ENCODE data around the gene TBX2.

The TBX2 gene

DNA sequence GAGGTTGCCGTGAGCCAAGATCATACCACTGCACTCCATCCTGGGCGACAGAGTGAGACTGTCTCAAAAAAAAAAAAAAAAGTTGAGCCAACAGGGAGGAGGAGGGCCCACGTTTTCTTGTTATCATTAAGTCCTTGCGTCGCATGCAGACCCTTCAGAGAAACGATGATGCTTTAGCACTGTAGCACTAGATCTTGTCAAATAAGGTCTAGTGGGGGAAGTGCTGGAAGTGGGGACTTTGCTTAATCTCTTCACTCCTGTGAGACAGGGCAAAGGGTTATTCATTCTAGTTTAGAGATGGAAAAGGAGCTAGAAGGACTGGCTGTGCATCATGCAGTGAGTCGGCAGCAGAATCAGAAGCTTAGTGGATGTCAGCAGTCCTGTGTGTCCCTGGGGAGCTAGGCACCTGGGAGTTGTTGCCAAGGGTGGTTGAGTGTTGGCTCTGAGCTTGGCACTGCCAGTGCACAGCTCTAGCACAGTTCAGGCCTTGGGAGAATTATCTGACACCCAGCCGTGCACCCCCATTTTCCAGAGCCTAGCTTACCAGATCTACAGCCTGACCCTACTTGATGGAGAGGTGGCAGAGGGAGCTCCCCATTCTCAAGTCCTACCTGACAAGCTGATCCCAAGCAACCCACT lies 33.4 kb upstream of the TBX2 start:
- no peak for ATAC-seq

DNA sequence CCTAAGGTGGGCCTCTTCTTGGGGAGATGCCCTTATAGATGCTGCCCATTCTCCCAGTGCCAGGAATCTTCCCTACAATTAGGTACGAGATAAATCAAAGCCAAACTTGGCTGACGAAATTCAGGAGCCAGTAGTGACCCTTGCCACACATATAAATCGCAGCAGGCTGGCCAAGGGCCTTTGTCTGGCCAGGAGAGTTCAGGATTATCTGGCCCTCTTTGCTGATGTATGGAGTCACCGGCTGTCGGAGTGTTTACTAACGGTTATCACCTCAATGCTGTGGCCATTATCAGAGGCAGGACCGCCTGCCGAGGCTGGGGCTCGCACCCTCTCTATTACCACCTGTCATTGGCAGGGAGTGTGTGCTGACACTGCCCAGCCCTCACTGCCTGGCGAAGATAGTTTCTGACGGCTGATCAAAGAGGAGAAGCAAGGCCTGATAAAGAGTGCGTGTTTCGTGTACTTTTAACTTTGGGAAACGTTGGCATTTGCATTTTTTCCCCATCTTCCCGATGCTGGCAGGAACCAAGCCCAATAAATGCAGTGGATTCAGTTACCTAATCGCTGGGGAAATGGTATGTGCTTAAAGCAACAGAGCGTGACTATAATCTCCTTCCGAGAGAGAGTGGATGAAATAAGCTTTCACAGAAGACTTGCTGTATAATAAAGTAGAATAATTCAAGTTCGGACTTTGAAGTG lies 32.8 kb upstream of the TBX2 start:
- TF ChIP-seq ZFP30 (CRISPR knock-in tag; IDR thresholded peaks at IDR 0.05) (no peak), SNAI2 (CRISPR knock-in tag; IDR thresholded peaks at IDR 0.05) (no peak), GLIS3 (CRISPR knock-in tag; IDR thresholded peaks at IDR 0.05) (no peak), CSDC2 (CRISPR knock-in tag; IDR thresholded peaks at IDR 0.05) (no peak), ZNF565 (CRISPR knock-in tag; conservative IDR thresholded peaks at IDR 0.05; ENCODE audit: low read depth) (no peak), OSR1 (CRISPR knock-in tag; IDR thresholded peaks at IDR 0.05) (no peak), BACH2 (CRISPR knock-in tag; IDR thresholded peaks at IDR 0.05; ENCODE audit: borderline replicate concordance) (no peak), TOX (CRISPR knock-in tag; IDR thresholded peaks at IDR 0.05; ENCODE audit: borderline replicate concordance) (no peak), ESRRG (CRISPR knock-in tag; IDR thresholded peaks at IDR 0.05) (no peak), TCF4 (CRISPR knock-in tag; IDR thresholded peaks at IDR 0.05; ENCODE audit: borderline replicate concordance) (no peak), ZC3H10 (CRISPR knock-in tag; IDR thresholded peaks at IDR 0.05) (no peak)
- TF ChIP-seq, protein P1, sequence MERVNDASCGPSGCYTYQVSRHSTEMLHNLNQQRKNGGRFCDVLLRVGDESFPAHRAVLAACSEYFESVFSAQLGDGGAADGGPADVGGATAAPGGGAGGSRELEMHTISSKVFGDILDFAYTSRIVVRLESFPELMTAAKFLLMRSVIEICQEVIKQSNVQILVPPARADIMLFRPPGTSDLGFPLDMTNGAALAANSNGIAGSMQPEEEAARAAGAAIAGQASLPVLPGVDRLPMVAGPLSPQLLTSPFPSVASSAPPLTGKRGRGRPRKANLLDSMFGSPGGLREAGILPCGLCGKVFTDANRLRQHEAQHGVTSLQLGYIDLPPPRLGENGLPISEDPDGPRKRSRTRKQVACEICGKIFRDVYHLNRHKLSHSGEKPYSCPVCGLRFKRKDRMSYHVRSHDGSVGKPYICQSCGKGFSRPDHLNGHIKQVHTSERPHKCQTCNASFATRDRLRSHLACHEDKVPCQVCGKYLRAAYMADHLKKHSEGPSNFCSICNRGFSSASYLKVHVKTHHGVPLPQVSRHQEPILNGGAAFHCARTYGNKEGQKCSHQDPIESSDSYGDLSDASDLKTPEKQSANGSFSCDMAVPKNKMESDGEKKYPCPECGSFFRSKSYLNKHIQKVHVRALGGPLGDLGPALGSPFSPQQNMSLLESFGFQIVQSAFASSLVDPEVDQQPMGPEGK (CRISPR knock-in tag; IDR thresholded peaks at IDR 0.05; ENCODE audit: borderline replicate concordance), result no peak
- TF ChIP-seq, protein P2, sequence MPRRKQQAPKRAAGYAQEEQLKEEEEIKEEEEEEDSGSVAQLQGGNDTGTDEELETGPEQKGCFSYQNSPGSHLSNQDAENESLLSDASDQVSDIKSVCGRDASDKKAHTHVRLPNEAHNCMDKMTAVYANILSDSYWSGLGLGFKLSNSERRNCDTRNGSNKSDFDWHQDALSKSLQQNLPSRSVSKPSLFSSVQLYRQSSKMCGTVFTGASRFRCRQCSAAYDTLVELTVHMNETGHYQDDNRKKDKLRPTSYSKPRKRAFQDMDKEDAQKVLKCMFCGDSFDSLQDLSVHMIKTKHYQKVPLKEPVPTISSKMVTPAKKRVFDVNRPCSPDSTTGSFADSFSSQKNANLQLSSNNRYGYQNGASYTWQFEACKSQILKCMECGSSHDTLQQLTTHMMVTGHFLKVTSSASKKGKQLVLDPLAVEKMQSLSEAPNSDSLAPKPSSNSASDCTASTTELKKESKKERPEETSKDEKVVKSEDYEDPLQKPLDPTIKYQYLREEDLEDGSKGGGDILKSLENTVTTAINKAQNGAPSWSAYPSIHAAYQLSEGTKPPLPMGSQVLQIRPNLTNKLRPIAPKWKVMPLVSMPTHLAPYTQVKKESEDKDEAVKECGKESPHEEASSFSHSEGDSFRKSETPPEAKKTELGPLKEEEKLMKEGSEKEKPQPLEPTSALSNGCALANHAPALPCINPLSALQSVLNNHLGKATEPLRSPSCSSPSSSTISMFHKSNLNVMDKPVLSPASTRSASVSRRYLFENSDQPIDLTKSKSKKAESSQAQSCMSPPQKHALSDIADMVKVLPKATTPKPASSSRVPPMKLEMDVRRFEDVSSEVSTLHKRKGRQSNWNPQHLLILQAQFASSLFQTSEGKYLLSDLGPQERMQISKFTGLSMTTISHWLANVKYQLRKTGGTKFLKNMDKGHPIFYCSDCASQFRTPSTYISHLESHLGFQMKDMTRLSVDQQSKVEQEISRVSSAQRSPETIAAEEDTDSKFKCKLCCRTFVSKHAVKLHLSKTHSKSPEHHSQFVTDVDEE (CRISPR knock-in tag; IDR thresholded peaks at IDR 0.05), result no peak
- TF ChIP-seq, protein P3, sequence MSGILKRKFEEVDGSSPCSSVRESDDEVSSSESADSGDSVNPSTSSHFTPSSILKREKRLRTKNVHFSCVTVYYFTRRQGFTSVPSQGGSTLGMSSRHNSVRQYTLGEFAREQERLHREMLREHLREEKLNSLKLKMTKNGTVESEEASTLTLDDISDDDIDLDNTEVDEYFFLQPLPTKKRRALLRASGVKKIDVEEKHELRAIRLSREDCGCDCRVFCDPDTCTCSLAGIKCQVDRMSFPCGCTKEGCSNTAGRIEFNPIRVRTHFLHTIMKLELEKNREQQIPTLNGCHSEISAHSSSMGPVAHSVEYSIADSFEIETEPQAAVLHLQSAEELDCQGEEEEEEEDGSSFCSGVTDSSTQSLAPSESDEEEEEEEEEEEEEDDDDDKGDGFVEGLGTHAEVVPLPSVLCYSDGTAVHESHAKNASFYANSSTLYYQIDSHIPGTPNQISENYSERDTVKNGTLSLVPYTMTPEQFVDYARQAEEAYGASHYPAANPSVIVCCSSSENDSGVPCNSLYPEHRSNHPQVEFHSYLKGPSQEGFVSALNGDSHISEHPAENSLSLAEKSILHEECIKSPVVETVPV (CRISPR knock-in tag; IDR thresholded peaks at IDR 0.05), result no peak

More for the DNA sequence above, 33.4 kb upstream of the TBX2 start:
- TF ChIP-seq BACH2 (CRISPR knock-in tag; IDR thresholded peaks at IDR 0.05; ENCODE audit: borderline replicate concordance) (no peak), SNAI2 (CRISPR knock-in tag; IDR thresholded peaks at IDR 0.05) (no peak), PPARA (CRISPR knock-in tag; IDR thresholded peaks at IDR 0.05; ENCODE audit: borderline replicate concordance) (no peak)

DNA sequence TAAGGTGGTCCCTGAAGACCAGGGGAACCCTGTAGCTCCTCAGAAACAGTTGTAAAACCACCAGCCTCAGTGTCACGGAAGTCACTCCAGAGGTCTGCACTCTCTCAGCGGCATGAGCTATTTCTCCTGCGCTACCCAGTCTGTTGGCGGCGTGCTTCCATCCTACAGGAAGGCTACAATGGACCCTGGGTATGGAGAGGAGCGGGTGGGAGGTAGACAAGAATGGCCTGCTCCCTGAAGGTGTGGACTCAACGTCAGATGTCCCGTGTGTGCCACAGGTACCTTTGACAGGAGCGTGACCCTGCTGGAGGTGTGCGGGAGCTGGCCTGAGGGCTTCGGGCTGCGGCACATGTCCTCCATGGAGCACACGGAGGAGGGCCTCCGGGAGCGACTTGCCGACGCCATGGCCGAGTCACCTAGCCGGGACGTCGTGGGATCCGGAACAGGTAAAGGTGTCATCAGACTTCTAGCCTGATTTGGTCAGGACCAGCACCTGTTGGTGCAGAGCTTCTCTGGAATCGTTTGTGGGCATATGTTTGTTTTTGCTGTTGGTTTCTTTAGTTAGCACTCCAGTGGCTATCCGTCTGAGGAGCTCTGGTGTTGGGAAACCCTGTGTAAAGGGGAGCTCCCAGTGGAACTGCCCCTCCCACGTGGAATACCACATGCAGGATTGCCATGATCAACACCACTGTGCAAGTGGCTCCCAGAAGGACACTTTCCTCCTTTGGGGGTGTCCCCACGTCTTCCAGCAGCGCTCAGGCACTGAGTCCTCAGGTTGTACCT lies 31.4 kb upstream of the TBX2 start:
- ATAC-seq, result no peak
- TF ChIP-seq, protein P3 (CRISPR knock-in tag; IDR thresholded peaks at IDR 0.05), result no peak
- TF ChIP-seq, protein P4, sequence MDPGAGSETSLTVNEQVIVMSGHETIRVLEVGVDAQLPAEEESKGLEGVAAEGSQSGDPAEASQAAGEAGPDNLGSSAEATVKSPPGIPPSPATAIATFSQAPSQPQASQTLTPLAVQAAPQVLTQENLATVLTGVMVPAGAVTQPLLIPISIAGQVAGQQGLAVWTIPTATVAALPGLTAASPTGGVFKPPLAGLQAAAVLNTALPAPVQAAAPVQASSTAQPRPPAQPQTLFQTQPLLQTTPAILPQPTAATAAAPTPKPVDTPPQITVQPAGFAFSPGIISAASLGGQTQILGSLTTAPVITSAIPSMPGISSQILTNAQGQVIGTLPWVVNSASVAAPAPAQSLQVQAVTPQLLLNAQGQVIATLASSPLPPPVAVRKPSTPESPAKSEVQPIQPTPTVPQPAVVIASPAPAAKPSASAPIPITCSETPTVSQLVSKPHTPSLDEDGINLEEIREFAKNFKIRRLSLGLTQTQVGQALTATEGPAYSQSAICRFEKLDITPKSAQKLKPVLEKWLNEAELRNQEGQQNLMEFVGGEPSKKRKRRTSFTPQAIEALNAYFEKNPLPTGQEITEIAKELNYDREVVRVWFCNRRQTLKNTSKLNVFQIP (CRISPR knock-in tag; IDR thresholded peaks at IDR 0.05; ENCODE audit: borderline replicate concordance, low read depth), result no peak
- no peak for TF ChIP-seq OSR1 (CRISPR knock-in tag; IDR thresholded peaks at IDR 0.05)
- TF ChIP-seq, protein P5, sequence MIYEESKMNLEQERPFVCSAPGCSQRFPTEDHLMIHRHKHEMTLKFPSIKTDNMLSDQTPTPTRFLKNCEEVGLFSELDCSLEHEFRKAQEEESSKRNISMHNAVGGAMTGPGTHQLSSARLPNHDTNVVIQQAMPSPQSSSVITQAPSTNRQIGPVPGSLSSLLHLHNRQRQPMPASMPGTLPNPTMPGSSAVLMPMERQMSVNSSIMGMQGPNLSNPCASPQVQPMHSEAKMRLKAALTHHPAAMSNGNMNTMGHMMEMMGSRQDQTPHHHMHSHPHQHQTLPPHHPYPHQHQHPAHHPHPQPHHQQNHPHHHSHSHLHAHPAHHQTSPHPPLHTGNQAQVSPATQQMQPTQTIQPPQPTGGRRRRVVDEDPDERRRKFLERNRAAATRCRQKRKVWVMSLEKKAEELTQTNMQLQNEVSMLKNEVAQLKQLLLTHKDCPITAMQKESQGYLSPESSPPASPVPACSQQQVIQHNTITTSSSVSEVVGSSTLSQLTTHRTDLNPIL (CRISPR knock-in tag; IDR thresholded peaks at IDR 0.05; ENCODE audit: low read depth), result no peak
- TF ChIP-seq CSDC2 (CRISPR knock-in tag; IDR thresholded peaks at IDR 0.05), result no peak
- no peak for TF ChIP-seq ZNF70 (CRISPR knock-in tag; IDR thresholded peaks at IDR 0.05)
- TF ChIP-seq PPARA (CRISPR knock-in tag; IDR thresholded peaks at IDR 0.05; ENCODE audit: borderline replicate concordance), result no peak
- no peak for TF ChIP-seq ZNF8 (CRISPR knock-in tag; IDR thresholded peaks at IDR 0.05)
- TF ChIP-seq ARNTL (CRISPR knock-in tag; IDR thresholded peaks at IDR 0.05; ENCODE audit: borderline replicate concordance, low read depth), result no peak
- no peak for TF ChIP-seq BACH2 (CRISPR knock-in tag; IDR thresholded peaks at IDR 0.05; ENCODE audit: borderline replicate concordance)
- TF ChIP-seq ISL1 (CRISPR knock-in tag; IDR thresholded peaks at IDR 0.05), result no peak
- no peak for TF ChIP-seq GLIS3 (CRISPR knock-in tag; IDR thresholded peaks at IDR 0.05)
- TF ChIP-seq ZNF565 (CRISPR knock-in tag; conservative IDR thresholded peaks at IDR 0.05; ENCODE audit: low read depth), result no peak
- TF ChIP-seq, protein P2 (CRISPR knock-in tag; IDR thresholded peaks at IDR 0.05), result no peak

More for the DNA sequence above, 32.8 kb upstream of the TBX2 start:
- ATAC-seq, result no peak
